K562 (cell line): ENCODE data around the gene GPR35. TPM values are rescaled to one million over a fixed set of nuclear protein-coding genes. Genes with fewer than 3 reads are reported as not detected.

ENCODE experiments used
- AFF1 ChIP-seq, 2 experiments: fragments of 450-650 bp; IDR thresholded peaks; 2 replicates each; pipeline ENCODE4 v1.6.1; 2018; ENCODE audit warnings: mild to moderate bottlenecking in 2 of 2, low read depth in 1 of 2; ENCODE audit not compliant: partially characterized antibody in 2 of 2
- E2F4 ChIP-seq: sonication (generic); formaldehyde crosslinking; IDR thresholded peaks from 2 replicates; pipeline ENCODE4 v1.8.0; 2022; ENCODE audit warnings: mild to moderate bottlenecking, low read depth, missing genetic modification reagents
- IRF1 ChIP-seq: sonication (generic); formaldehyde crosslinking; IDR thresholded peaks from 2 replicates; pipeline ENCODE4 v1.8.0; 2022; ENCODE audit warnings: missing genetic modification reagents, mild to moderate bottlenecking, borderline replicate concordance
- KLF6 ChIP-seq: fragments of 250-450 bp; sonication (Bioruptor Pico); IDR thresholded peaks from 2 replicates; pipeline ENCODE4 v1.4.0; 2020; ENCODE audit warnings: mild to moderate bottlenecking, moderate library complexity, borderline replicate concordance
- SIX5 ChIP-seq, 2 experiments: IDR thresholded peaks; 2 replicates each; pipeline ENCODE4 v1.6.1; 2011; ENCODE audit warnings: low read length in 2 of 2, borderline replicate concordance in 1 of 2, low read depth in 1 of 2, mild to moderate bottlenecking in 1 of 2, moderate library complexity in 1 of 2; ENCODE audit not compliant: insufficient read depth in 1 of 2
- ZNF318 ChIP-seq, 2 experiments: fragments of 450-650 bp; IDR thresholded peaks; 2 replicates each; pipeline ENCODE4 v1.6.1; 2016; ENCODE audit warnings: mild to moderate bottlenecking in 2 of 2, borderline replicate concordance in 1 of 2, low read depth in 1 of 2, moderate library complexity in 1 of 2
- ZNF780A ChIP-seq: fragments of 250-450 bp; sonication (Bioruptor Pico); IDR thresholded peaks from 2 replicates; pipeline ENCODE4 v1.5.0; 2021; ENCODE audit warnings: mild to moderate bottlenecking
- polyA plus RNA-seq, 8 experiments: library from polyadenylated mRNA; depleted of rRNA in 4 of 8; stranded (reverse) in 5 of 8; unstranded in 3 of 8; fragments of >200 nt; fragmentation: Nextera tagmentation in 2 of 8; fragmentation: Illumina TruSeq in 1 of 8; extraction: Ambion mirVana in 2 of 8; extraction: Trizol in 1 of 8; gene quantifications; 2 replicates each; pipeline versions ENCODE4 v1.2.1 to v1.2.3, GENCODE V29; 2011 to 2014; ENCODE audit warnings: inconsistent platforms in 1 of 8, missing spikeins in 1 of 8
- total RNA-seq, 7 experiments: library from RNA; depleted of rRNA in 6 of 7; stranded (reverse); fragments of >200 nt in 6 of 7; fragmentation: Illumina TruSeq in 2 of 7; extraction: Trizol in 2 of 7; gene quantifications; 2 replicates each; pipeline versions ENCODE4 v1.2.1 to v1.2.3, GENCODE V29; 2011 to 2021; ENCODE audit warnings: low replicate concordance in 1 of 7
- TF ChIP-seq, protein P1 (sequence below): fragments of 450-650 bp; IDR thresholded peaks from 2 replicates; pipeline ENCODE4 v1.7.0; 2016; ENCODE audit warnings: borderline replicate concordance

GPR35 gene
- total and polyA plus RNA-seq, 9 of the 15 experiments (the other 6 are each of a cell fraction or from before 2014, with no cell fraction given), result 0.04 to 0.50 (median 0.29) TPM; not detected in 3

- TF ChIP-seq ZNF318 (IDR thresholded peaks at IDR 0.05; ENCODE audit: borderline replicate concordance in 1 of 2, low read depth in 1 of 2) (no peak), SIX5 (IDR thresholded peaks at IDR 0.05; ENCODE audit: borderline replicate concordance in 1 of 2, insufficient read depth in 1 of 2, low read depth in 1 of 2, low read length in 2 of 2) (peak; percentile 87 to 88), AFF1 (IDR thresholded peaks at IDR 0.05; ENCODE audit: low read depth in 1 of 2, partially characterized antibody in 2 of 2) (peak in 1 of 2 experiments; percentile 97), E2F4 (CRISPR knock-in tag) (no peak), IRF1 (CRISPR knock-in tag) (no peak), ZNF780A (no peak), KLF6 (CRISPR knock-in tag) (no peak)
- TF ChIP-seq, protein P1, sequence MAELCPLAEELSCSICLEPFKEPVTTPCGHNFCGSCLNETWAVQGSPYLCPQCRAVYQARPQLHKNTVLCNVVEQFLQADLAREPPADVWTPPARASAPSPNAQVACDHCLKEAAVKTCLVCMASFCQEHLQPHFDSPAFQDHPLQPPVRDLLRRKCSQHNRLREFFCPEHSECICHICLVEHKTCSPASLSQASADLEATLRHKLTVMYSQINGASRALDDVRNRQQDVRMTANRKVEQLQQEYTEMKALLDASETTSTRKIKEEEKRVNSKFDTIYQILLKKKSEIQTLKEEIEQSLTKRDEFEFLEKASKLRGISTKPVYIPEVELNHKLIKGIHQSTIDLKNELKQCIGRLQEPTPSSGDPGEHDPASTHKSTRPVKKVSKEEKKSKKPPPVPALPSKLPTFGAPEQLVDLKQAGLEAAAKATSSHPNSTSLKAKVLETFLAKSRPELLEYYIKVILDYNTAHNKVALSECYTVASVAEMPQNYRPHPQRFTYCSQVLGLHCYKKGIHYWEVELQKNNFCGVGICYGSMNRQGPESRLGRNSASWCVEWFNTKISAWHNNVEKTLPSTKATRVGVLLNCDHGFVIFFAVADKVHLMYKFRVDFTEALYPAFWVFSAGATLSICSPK, result no peak
Measured at GRCh38 chr2:240586198-240586918, 38.9 kb upstream of the GPR35 start, which contains the start of gene CAPN10 (continued).
